ENCODE measurements around the gene OR9G1. TPM values are rescaled to one million over a fixed set of nuclear protein-coding genes. Genes with fewer than 3 reads are reported as not detected.

The OR9G1 gene
- polyA plus RNA-seq, 1 of the 3 experiments (the other 2 are of a cell fraction): not detected

- 3% methylated on average over 2 of the region's 2 CpGs for WGBS (ENCODE audit: low lambda C conversion rate)
- CTCF ChIA-PET: no interaction called here
Measured at GRCh38 chr11:56693428-56693827, 5.5 kb upstream of the OR9G1 start.

GRCh38 chr11:56700242-56700913 is 1.5 kb downstream of the OR9G1 start:
- Histone ChIP-seq H3K4me3 (ENCODE audit: low read depth in 2 of 2, low read length in 1 of 2) (no peak overlapping the region), H3K27me3 (ENCODE audit: insufficient read depth) (no peaks in the 10 kb centered on the region), H3K9ac (no peak overlapping the region), H3K79me2 (ENCODE audit: insufficient read depth) (no peaks in the 10 kb centered on the region), H3K36me3 (replicated peaks in 1 of 2; ENCODE audit: control insufficient read depth in 1 of 2, insufficient read depth in 2 of 2, low read length in 1 of 2) (no peaks in the 10 kb centered on the region), H3K9me3 (no peaks in the 10 kb centered on the region), H3F3A (replicated peaks; ENCODE audit: insufficient read depth) (no peaks in the 10 kb centered on the region), H2AFZ (ENCODE audit: low read depth) (no peak overlapping the region), H3K4me1 (ENCODE audit: control insufficient read depth in 1 of 2, insufficient read depth in 2 of 2, low read depth in 1 of 2, low read length in 1 of 2) (no peaks in the 10 kb centered on the region), H4K20me1 (ENCODE audit: insufficient read depth) (no peaks in the 10 kb centered on the region), H3K27ac (ENCODE audit: low read depth in 2 of 2, low read length in 1 of 2) (no peak overlapping the region), H3K4me2 (no peak overlapping the region), H3K9me2 (no peaks in the 10 kb centered on the region)
- CTCF ChIA-PET: no interaction called here
- TF ChIP-seq CTCF (IDR thresholded peaks at IDR 0.05) (no peak), MAX (IDR thresholded peaks at IDR 0.05; ENCODE audit: low read depth) (no peak)
- WGBS (ENCODE audit: low lambda C conversion rate): 5% methylated on average over 10 of the region's 10 CpGs
- no peak for DNase-seq
- POLR2A ChIA-PET: no interaction called here

More at GRCh38 chr11:56693428-56693827, 5.5 kb upstream of the OR9G1 start:
- Histone ChIP-seq H3K79me2 (ENCODE audit: insufficient read depth) (no peaks in the 10 kb centered on the region), H3K9ac (no peak overlapping the region), H4K20me1 (ENCODE audit: insufficient read depth) (no peaks in the 10 kb centered on the region), H2AFZ (ENCODE audit: low read depth) (no peak overlapping the region), H3K27me3 (ENCODE audit: insufficient read depth) (no peaks in the 10 kb centered on the region), H3K4me3 (ENCODE audit: low read depth in 2 of 2, low read length in 1 of 2) (no peak overlapping the region), H3K4me1 (ENCODE audit: control insufficient read depth in 1 of 2, insufficient read depth in 2 of 2, low read depth in 1 of 2, low read length in 1 of 2) (no peaks in the 10 kb centered on the region), H3K9me2 (no peaks in the 10 kb centered on the region), H3K27ac (ENCODE audit: low read depth in 2 of 2, low read length in 1 of 2) (no peak overlapping the region), H3K9me3 (no peaks in the 10 kb centered on the region), H3F3A (replicated peaks; ENCODE audit: insufficient read depth) (no peaks in the 10 kb centered on the region), H3K4me2 (no peak overlapping the region), H3K36me3 (replicated peaks in 1 of 2; ENCODE audit: control insufficient read depth in 1 of 2, insufficient read depth in 2 of 2, low read length in 1 of 2) (no peaks in the 10 kb centered on the region)
- TF ChIP-seq NFIC (IDR thresholded peaks at IDR 0.05; ENCODE audit: borderline replicate concordance): no peak
- TF ChIP-seq, protein P1, sequence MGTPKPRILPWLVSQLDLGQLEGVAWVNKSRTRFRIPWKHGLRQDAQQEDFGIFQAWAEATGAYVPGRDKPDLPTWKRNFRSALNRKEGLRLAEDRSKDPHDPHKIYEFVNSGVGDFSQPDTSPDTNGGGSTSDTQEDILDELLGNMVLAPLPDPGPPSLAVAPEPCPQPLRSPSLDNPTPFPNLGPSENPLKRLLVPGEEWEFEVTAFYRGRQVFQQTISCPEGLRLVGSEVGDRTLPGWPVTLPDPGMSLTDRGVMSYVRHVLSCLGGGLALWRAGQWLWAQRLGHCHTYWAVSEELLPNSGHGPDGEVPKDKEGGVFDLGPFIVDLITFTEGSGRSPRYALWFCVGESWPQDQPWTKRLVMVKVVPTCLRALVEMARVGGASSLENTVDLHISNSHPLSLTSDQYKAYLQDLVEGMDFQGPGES (IDR thresholded peaks at IDR 0.05; ENCODE audit: low read depth, low read length): no peak
- TF ChIP-seq MEF2A (IDR thresholded peaks at IDR 0.05; ENCODE audit: borderline replicate concordance, low read depth): no peak
- TF ChIP-seq FOSL2 (IDR thresholded peaks at IDR 0.05; ENCODE audit: borderline replicate concordance, low read depth): no peak
- TF ChIP-seq CTCF (IDR thresholded peaks at IDR 0.05): no peak
- TF ChIP-seq RAD21 (IDR thresholded peaks at IDR 0.05; ENCODE audit: low read length): no peak
- TF ChIP-seq TAF1 (IDR thresholded peaks at IDR 0.05; ENCODE audit: borderline replicate concordance, low read depth, low read length): no peak
- TF ChIP-seq TEAD4 (IDR thresholded peaks at IDR 0.05; ENCODE audit: borderline replicate concordance, insufficient read depth): no peak
- TF ChIP-seq USF2 (IDR thresholded peaks at IDR 0.05; ENCODE audit: borderline replicate concordance, low read depth, low read length): no peak
- POLR2A ChIA-PET: no interaction called here
- no peak for DNase-seq
